Right lobe of liver (tissue), 6 donors: ENCODE data around the gene OR52E6. TPM values are rescaled to one million over a fixed set of nuclear protein-coding genes. Genes with fewer than 3 reads are reported as not detected.

Experiments used
- ATAC-seq, 4 donors: fragments of 200-7000 bp; cut with Tn5 transposase; one replicate each; pipeline ENCODE4 v1.9.1; 2020; ENCODE audit warnings: mild to moderate bottlenecking in 4 of 4, moderate library complexity in 4 of 4
- DNase-seq, 3 donors: peaks; one replicate each; pipeline ENCODE4 v3.0.0-alpha.2; 2020
- H3K27ac ChIP-seq, 3 donors: fragments of 200-600 bp; one replicate each; pipeline ENCODE4 v1.8.0; 2022
- H3K27me3 ChIP-seq, 2 donors: fragments of 200-600 bp; one replicate each; pipeline ENCODE4 v1.8.0; 2022
- H3K36me3 ChIP-seq, 4 donors: fragments of 200-600 bp; sonication (generic) in 1 of 4; one replicate each; pipeline versions ENCODE4 v1.5.1 to v1.8.0; 2017 to 2022; ENCODE audit warnings: control low read depth in 1 of 4
- H3K4me1 ChIP-seq, 4 donors: fragments of 200-600 bp; sonication (generic) in 1 of 4; one replicate each; pipeline versions ENCODE4 v1.5.1 to v1.8.0; 2017 to 2022; ENCODE audit warnings: control low read depth in 1 of 4
- H3K4me3 ChIP-seq, 3 donors: fragments of 200-600 bp; one replicate each; pipeline ENCODE4 v1.8.0; 2022
- H3K9me3 ChIP-seq, 4 donors: fragments of 200-600 bp; sonication (generic) in 1 of 4; one replicate each; pipeline versions ENCODE4 v1.5.1 to v1.8.0; 2017 to 2022; ENCODE audit warnings: control low read depth in 1 of 4
- CTCF ChIP-seq, 4 donors: fragments of 200-600 bp in 3 of 4; fragments of 450-650 bp in 1 of 4; IDR thresholded peaks; one replicate each; pipeline versions ENCODE4 v1.5.1 to v1.8.0; 2016 to 2022; ENCODE audit warnings: antibody characterized with exemption in 4 of 4, mild to moderate bottlenecking in 2 of 4
- POLR2A ChIP-seq: fragments of 450-650 bp; IDR thresholded peaks from one replicate; pipeline ENCODE4 v1.6.1; 2017; ENCODE audit warnings: antibody characterized with exemption, mild to moderate bottlenecking
- WGBS: methylation state at CpG from one replicate; pipeline ENCODE4 v1.1.6; 2018; ENCODE audit warnings: low coverage, low lambda C conversion rate; ENCODE audit not compliant: insufficient coverage; ENCODE audit errors: missing lambda C conversion rate; 5-methylcytosine and 5-hydroxymethylcytosine counted together
- intact Hi-C, 2 donors: fragments of 100-400 bp; cut with DNase I; formaldehyde crosslinking; loops; one replicate each; pipeline versions ENCODE4 v1.11.2 to v1.14.1; 2022
- total RNA-seq, 6 experiments: library from RNA; depleted of rRNA in 2 of 6; stranded (reverse); fragments of >200 nt in 2 of 6; fragmentation: NEBNext Ultra II Directional in 3 of 6; extraction: Animal tissue kit (Norgen Biotek cat#: 25700) in 3 of 6; gene quantifications; one replicate each; pipeline versions ENCODE4 v1.1.0 to v1.2.4, GENCODE V29; 2016 to 2023
- donor health status: DM: no; HTN: yes; CAD: no.
- donor health status: DM: no; HTN: no; CAD: no.
- donor health status: DM: no; HTN: no; CAD: no.
- donor health status: DM: no; HTN: yes; CAD: no.
- donor health status: DM: no; HTN: yes; CAD: no.

OR52E6 gene
- total RNA-seq, 6 experiments from 2014 or later, result not detected

- no peaks in the 10 kb centered on the region for H3K36me3 ChIP-seq
- TF ChIP-seq CTCF (IDR thresholded peaks at IDR 0.05) (no peak), POLR2A (no peak)
- no peaks in the 10 kb centered on the region for H3K27me3 ChIP-seq
- DNase-seq (no peak), ATAC-seq (no peak)
- H3K4me3 ChIP-seq, result no peak within 1 kb of the TSS
- H3K9me3 ChIP-seq, result no peaks in the 10 kb centered on the region
- intact Hi-C loops, result no loop called here
- 55% methylated on average over 4 of the region's 4 CpGs for WGBS
- H3K4me1 ChIP-seq, result no peaks in the 10 kb centered on the region
- H3K27ac ChIP-seq, result no peak within 1 kb of the TSS
Measured at GRCh38 chr11:5880329-5880728, 38.6 kb upstream of the OR52E6 start, which contains the start of gene OR52E4. TSS of gene OR52E4 (plus strand) at chr11:5880629. CDS start at chr11:5884293, 3,664 bp downstream.

GRCh38 chr11:5878564-5878963 is 36.9 kb upstream of the OR52E6 start:
- H3K36me3 ChIP-seq, result no peaks in the 10 kb centered on the region
- intact Hi-C loops, result no loop called here
- ATAC-seq, result no peak
- no peak overlapping the region for H3K27ac ChIP-seq
- no peaks in the 10 kb centered on the region for H3K9me3 ChIP-seq
- no peaks in the 10 kb centered on the region for H3K27me3 ChIP-seq
- DNase-seq, result no peak
- TF ChIP-seq CTCF (IDR thresholded peaks at IDR 0.05), result no peak
- TF ChIP-seq POLR2A, result no peak
- H3K4me3 ChIP-seq, result no peak overlapping the region
- 70% methylated on average over 2 of the region's 2 CpGs for WGBS
- no peaks in the 10 kb centered on the region for H3K4me1 ChIP-seq

- no peaks in the 10 kb centered on the region for H3K27me3 ChIP-seq
- no peak for DNase-seq
- no peak overlapping the region for H3K4me3 ChIP-seq
- 66% methylated on average over 2 of the region's 2 CpGs for WGBS
- intact Hi-C loops, result no loop called here
- H3K36me3 ChIP-seq, result no peaks in the 10 kb centered on the region
- ATAC-seq, result no peak
- TF ChIP-seq CTCF (IDR thresholded peaks at IDR 0.05) (no peak), POLR2A (no peak)
- no peak overlapping the region for H3K27ac ChIP-seq
- no peaks in the 10 kb centered on the region for H3K4me1 ChIP-seq
- no peaks in the 10 kb centered on the region for H3K9me3 ChIP-seq
Measured at GRCh38 chr11:5865826-5866225, 24.1 kb upstream of the OR52E6 start.

GRCh38 chr11:5857590-5857989 is 15.9 kb upstream of the OR52E6 start, which contains the start of gene OR52E8:
TSS of gene OR52E8 (minus strand) at chr11:5857690. CDS start at chr11:5857690, 0 bp downstream.
- Histone ChIP-seq H3K36me3 (no peaks in the 10 kb centered on the region), H3K27ac (no peak within 1 kb of the TSS), H3K9me3 (no peaks in the 10 kb centered on the region), H3K4me1 (no peaks in the 10 kb centered on the region), H3K27me3 (no peaks in the 10 kb centered on the region), H3K4me3 (no peak within 1 kb of the TSS)
- ATAC-seq (no peak), DNase-seq (no peak)
- WGBS, result 70% methylated on average over 3 of the region's 3 CpGs
- TF ChIP-seq POLR2A, result no peak
- no peak for TF ChIP-seq CTCF (IDR thresholded peaks at IDR 0.05)
- intact Hi-C loops, result no loop called here

- WGBS, result no CpG with 5 or more reads among the region's 1 CpG
- Histone ChIP-seq H3K27ac (no peak overlapping the region), H3K9me3 (no peaks in the 10 kb centered on the region), H3K36me3 (no peaks in the 10 kb centered on the region), H3K4me1 (no peaks in the 10 kb centered on the region), H3K4me3 (no peak overlapping the region), H3K27me3 (no peaks in the 10 kb centered on the region)
- DNase-seq (no peak), ATAC-seq (no peak)
- no peak for TF ChIP-seq POLR2A
- no peak for TF ChIP-seq CTCF (IDR thresholded peaks at IDR 0.05)
- intact Hi-C loops, result no loop called here
Measured at GRCh38 chr11:5851002-5851401, 9.3 kb upstream of the OR52E6 start.
